ENCODE results near the gene PTPRM.

Gene PTPRM

GRCh38 chr18:8117006-8117371 lies 549.9 kb downstream of the PTPRM start:
- ATAC-seq, result no peak

GRCh38 chr18:8121101-8121500 lies 554.0 kb downstream of the PTPRM start:
- no peak for DNase-seq
- ATAC-seq, result no peak

More at GRCh38 chr18:8117006-8117371, 549.9 kb downstream of the PTPRM start:
- DNase-seq, result no peak

- DNase-seq, result no peak
- ATAC-seq, result no peak
These were observed 554.9 kb downstream of the PTPRM start for GRCh38 chr18:8121942-8122480.

GRCh38 chr18:8124232-8125146 lies 557.4 kb downstream of the PTPRM start:
- DNase-seq (no peak), ATAC-seq (no peak)

- ATAC-seq (no peak), DNase-seq (no peak)
These were observed 563.0 kb downstream of the PTPRM start for GRCh38 chr18:8130096-8130495.

- DNase-seq, result no peak
These were observed 565.9 kb downstream of the PTPRM start for GRCh38 chr18:8133032-8133431.

GRCh38 chr18:8133888-8134287 lies 566.8 kb downstream of the PTPRM start:
- no peak for DNase-seq
- ATAC-seq, result no peak

More at GRCh38 chr18:8133032-8133431, 565.9 kb downstream of the PTPRM start:
- no peak for ATAC-seq

- DNase-seq (no peak), ATAC-seq (no peak)
These were observed 572.0 kb downstream of the PTPRM start for GRCh38 chr18:8139127-8139527.

GRCh38 chr18:8139891-8140406 lies 572.8 kb downstream of the PTPRM start:
- ATAC-seq, result no peak
- DNase-seq, result no peak

GRCh38 chr18:8140841-8141501 lies 573.9 kb downstream of the PTPRM start:
- ATAC-seq (no peak), DNase-seq (no peak)

- DNase-seq (no peak), ATAC-seq (no peak)
These were observed 575.1 kb downstream of the PTPRM start for GRCh38 chr18:8142131-8142711.

GRCh38 chr18:8142932-8143331 lies 575.8 kb downstream of the PTPRM start:
- ATAC-seq (no peak), DNase-seq (no peak)

GRCh38 chr18:8151181-8151580 lies 584.1 kb downstream of the PTPRM start:
- no peak for ATAC-seq
- no peak for DNase-seq

GRCh38 chr18:8153887-8154583 lies 586.9 kb downstream of the PTPRM start:
- no peak for DNase-seq
- no peak for ATAC-seq

- ATAC-seq, result no peak
- no peak for DNase-seq
These were observed 595.7 kb downstream of the PTPRM start for GRCh38 chr18:8162802-8163201.

GRCh38 chr18:8163286-8163959 lies 596.3 kb downstream of the PTPRM start:
- no peak for DNase-seq
- ATAC-seq, result no peak

- ATAC-seq, result no peak
These were observed 598.0 kb downstream of the PTPRM start for GRCh38 chr18:8165095-8165494.

GRCh38 chr18:8167026-8167425 lies 599.9 kb downstream of the PTPRM start:
- DNase-seq (no peak), ATAC-seq (no peak)

More at GRCh38 chr18:8165095-8165494, 598.0 kb downstream of the PTPRM start:
- no peak for DNase-seq

GRCh38 chr18:8167673-8168072 lies 600.6 kb downstream of the PTPRM start:
- ATAC-seq (no peak), DNase-seq (no peak)

GRCh38 chr18:8169722-8170121 lies 602.6 kb downstream of the PTPRM start:
- no peak for ATAC-seq
- DNase-seq, result no peak

GRCh38 chr18:8174771-8175170 lies 607.7 kb downstream of the PTPRM start:
- ATAC-seq (no peak), DNase-seq (no peak)

All from stimulated activated naive CD8-positive, alpha-beta T cell treated with anti-CD3 and anti-CD28 coated beads, Interleukin-15, Interleukin-2, amounts not matched to agents 100 U/mL and 50 U/mL, for 24 hours (primary cell).